ENCODE measurements around the gene CREB3L1. TPM values are rescaled to one million over a fixed set of nuclear protein-coding genes. Genes with fewer than 3 reads are reported as not detected.

Gene CREB3L1
- total and polyA plus RNA-seq, 2 donors (not counting 3 experiments of a cell fraction or from before 2014, with no cell fraction given) = 0.23 to 0.84 TPM

DNA sequence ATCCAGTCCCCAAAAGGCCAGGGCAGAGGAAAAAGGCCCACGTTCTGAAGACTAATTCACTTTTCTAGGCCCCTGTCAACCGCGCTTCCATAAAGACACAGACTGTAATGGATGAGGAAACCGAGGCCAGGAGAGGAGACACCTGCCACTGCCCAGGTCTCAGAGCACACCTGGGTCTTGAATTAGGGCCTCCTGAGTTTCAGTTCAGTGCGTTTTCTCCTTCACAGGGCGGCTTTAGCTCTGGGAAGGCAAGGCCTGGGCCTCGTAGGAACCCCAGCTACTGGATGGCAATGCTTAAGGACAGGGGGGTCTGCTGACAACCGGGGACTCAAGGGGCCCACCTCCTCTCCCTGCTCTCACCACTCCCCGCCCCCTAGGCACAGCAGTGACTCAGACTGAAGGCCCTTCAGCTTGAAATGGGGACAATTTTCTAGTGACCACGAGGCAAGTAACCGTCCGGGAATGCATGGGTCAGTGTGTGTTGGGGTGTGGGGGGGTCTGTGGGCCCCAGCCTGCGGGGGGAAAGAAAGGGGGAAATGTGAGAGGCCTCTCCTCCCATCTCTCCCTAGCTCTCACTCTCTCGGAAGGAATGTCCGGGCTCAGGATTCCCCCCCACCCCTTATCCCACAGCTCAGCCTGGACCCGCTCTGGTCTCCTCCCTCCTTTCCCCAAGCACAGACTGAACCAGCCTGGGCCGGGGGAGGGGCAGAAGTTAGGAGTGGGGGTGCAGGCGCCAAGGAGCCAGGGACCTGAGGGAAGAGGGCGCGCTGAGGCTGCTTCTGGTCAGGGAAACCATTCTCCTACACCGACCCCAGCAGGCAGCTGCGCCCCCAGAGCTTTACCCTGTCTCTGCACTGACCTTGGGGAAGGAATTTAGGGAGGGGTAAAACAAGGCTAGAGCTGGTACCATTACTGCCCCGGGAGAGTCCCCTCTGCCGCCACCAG, 17.2 kb downstream of the CREB3L1 start:
- Histone ChIP-seq H3K27me3 (ENCODE audit: control insufficient read depth in 2 of 2, insufficient read depth in 2 of 2, low read length in 2 of 2) (peaks cover 0 to 5% of the 10 kb centered on the region in 2 experiments), H3K4me3 (replicated peaks in 1 of 3; ENCODE audit: insufficient read depth in 1 of 3, low read depth in 1 of 3, low read length in 3 of 3) (no peak overlapping the region), H4K20me1 (replicated peaks; ENCODE audit: control insufficient read depth, extremely low read depth, insufficient read depth, low read length) (no peaks in the 10 kb centered on the region), H2AFZ (ENCODE audit: low read depth, low read length) (peak overlapping the region; percentile 97), H3K4me2 (ENCODE audit: insufficient read depth, low read length) (peak overlapping the region; percentile 96), H3K9ac (replicated peaks; ENCODE audit: extremely low read depth, insufficient read depth, low read length) (no peak overlapping the region), H3K4me1 (ENCODE audit: control insufficient read depth, extremely low read depth, insufficient read depth, low read length) (peaks cover 19% of the 10 kb centered on the region), H3K9me3 (replicated peaks; ENCODE audit: control insufficient read depth, insufficient read depth, low read length) (no peaks in the 10 kb centered on the region), H3K27ac (ENCODE audit: insufficient read depth, low read depth, low read length) (no peak overlapping the region), H3K36me3 (ENCODE audit: control insufficient read depth in 2 of 2, extremely low read depth in 1 of 2, insufficient read depth in 2 of 2, low read length in 2 of 2) (no peaks in the 10 kb centered on the region), H3K79me2 (ENCODE audit: control insufficient read depth, insufficient read depth, low read length) (no peaks in the 10 kb centered on the region), H3K9me1 (replicated peaks; ENCODE audit: control insufficient read depth, extremely low read depth, insufficient read depth, low read length) (no peaks in the 10 kb centered on the region)
- BruUV-seq (replicated peaks) = no TSS peak
- TF ChIP-seq MYC (IDR thresholded peaks at IDR 0.05; ENCODE audit: low read depth, low read length) (no peak), POLR2AphosphoS5 (IDR thresholded peaks at IDR 0.05; ENCODE audit: insufficient read depth, low read depth, low read length) (no peak), POLR2A (IDR thresholded peaks at IDR 0.05; ENCODE audit: low read depth, low read length) (no peak), GATA2 (IDR thresholded peaks at IDR 0.05; ENCODE audit: insufficient read depth, insufficient read length, low read depth, low read length) (no peak), EZH2 (IDR thresholded peaks at IDR 0.05; ENCODE audit: borderline replicate concordance, low read depth, low read length, severe bottlenecking) (no peak)
- TF ChIP-seq, protein P1, sequence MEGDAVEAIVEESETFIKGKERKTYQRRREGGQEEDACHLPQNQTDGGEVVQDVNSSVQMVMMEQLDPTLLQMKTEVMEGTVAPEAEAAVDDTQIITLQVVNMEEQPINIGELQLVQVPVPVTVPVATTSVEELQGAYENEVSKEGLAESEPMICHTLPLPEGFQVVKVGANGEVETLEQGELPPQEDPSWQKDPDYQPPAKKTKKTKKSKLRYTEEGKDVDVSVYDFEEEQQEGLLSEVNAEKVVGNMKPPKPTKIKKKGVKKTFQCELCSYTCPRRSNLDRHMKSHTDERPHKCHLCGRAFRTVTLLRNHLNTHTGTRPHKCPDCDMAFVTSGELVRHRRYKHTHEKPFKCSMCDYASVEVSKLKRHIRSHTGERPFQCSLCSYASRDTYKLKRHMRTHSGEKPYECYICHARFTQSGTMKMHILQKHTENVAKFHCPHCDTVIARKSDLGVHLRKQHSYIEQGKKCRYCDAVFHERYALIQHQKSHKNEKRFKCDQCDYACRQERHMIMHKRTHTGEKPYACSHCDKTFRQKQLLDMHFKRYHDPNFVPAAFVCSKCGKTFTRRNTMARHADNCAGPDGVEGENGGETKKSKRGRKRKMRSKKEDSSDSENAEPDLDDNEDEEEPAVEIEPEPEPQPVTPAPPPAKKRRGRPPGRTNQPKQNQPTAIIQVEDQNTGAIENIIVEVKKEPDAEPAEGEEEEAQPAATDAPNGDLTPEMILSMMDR (IDR thresholded peaks at IDR 0.05; ENCODE audit: extremely low read depth in 1 of 2, insufficient read depth in 1 of 2, low read depth in 1 of 2, low read length in 2 of 2) = no peak
- ChIA-PET CTCF (interaction anchor here (1.0 to 5.9 kb wide), 8 partner anchors 9 to 330 kb away, joined by 6 to 59 read pairs (median 25); partner anchors contain the start of gene CREB3L1), POLR2A (interaction anchor here (1.3 kb wide), 1 partner anchor 51 kb away, joined by 8 read pairs; no protein-coding TSS in a partner anchor)
- FAIRE-seq (no peak), DNase-seq (ENCODE audit: low read depth, low spot score) (no peak)
- intact Hi-C loops (cut with micrococcal nuclease) (loop anchor here (1.0 to 5.0 kb wide), 2 partner anchors 55 to 172 kb away; partner anchors contain the start of gene PHF21A), dilution Hi-C loops (cut with MboI; ENCODE audit: extremely low pct_ligation_motif_present, low sequenced_read_pairs) (no loop called here)

Data from endothelial cell of umbilical vein (primary cell).